Hematopoietic multipotent progenitor cell treated with erythropoietin and hydrocortisone succinate and interleukin-3 and kit ligand, for 15 days (in vitro differentiated cells): ENCODE measurements around the gene CHRNA1.

ENCODE experiments used
- DNase-seq: peaks from one replicate; pipeline ENCODE4 v3.0.0-alpha.2; 2015; ENCODE audit warnings: low spot score

CHRNA1 gene

GRCh38 chr2:174760845-174761473, 3.3 kb downstream of the CHRNA1 start:
- DNase-seq, result no peak

DNA sequence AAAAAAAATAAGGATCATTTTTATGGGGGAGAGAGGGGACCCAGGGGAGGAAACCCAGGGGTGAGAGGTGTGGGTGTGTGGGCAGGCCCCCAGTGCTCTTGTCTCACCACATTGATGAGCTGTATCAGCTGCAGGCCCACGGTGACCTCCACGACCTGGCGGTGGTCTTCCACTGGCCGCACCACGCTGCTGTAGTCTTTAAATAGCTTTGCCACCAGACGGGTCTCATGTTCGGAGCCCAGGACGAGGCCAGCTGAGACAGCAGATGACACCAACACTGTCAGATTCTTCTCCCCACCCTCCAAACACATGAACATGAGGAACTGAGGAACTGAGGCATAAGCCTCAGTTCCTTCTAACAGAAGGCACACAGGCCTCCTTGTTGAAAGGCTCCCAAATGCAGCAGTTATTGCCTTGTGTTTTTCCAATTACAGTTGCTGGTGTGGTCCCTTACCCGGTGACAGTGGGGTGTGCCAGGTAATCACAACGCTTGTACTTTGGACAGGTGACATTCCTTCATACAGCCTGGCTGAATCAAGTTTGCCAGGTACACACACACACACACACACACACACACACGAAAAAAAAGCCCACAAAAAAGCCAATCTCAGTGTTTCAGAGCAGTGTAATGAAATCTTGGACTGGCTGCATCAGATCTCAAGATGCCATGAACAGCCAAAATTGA, 4.7 kb downstream of the CHRNA1 start:
- no peak for DNase-seq

GRCh38 chr2:174756743-174757142, 7.5 kb downstream of the CHRNA1 start:
- DNase-seq, result no peak

DNA sequence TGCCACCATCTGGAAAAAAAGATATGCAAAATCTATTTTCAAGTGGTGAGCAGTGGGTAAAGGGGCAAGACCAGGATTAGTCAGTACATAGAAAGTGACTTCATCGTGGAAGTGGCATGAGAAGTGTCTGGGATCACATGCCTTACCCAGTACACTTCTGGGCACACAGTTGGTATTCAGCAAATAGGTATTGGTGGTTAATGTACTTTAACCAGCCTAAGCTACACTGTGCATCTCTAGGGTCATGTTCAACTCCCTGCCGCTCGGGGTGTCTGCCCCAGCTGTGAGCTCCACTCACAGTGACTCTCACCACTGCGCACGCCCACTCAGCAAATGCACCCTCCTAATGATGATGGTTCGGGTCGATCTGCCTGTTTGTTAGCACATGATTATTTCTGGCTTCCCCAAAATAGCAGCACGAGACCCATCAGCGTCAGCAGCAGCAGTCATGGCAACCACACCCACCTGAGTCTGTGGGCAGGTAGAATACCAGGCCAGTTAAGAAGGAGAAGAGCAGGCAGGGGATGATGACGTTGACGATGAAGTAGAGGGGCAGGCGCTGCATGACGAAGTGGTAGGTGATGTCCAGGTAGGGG, 11.1 kb downstream of the CHRNA1 start:
- no peak for DNase-seq

DNA sequence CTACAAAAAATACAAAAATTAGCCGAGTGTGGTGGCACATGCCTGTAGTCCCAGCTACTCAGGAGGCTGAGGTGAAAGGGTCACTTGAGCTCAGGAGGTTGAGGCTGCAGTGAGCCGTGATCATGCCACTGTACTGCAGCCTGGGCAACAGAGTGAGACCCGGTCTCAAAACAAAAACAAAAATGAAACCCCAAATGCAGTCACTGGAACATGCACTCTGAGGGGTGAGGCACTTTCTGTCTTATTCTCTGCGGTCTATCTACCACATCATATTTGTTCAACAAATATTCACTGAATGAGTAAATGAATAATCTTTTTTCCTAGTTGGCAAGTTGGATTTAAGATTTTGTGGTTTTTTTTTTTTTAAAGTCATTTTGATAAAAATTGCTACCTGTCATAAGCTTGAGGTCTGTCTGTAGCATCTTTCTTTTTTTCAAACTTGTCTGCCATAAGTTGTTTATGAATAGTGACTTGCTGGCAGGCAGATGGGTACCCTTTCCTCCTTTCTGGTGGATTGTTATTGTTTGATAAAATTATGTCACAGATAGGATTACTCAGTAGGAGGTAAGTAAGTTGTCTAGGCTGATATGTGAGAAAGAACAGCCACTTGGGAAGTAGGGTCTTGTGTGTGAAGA, 11.8 kb downstream of the CHRNA1 start:
- DNase-seq, result no peak

- no peak for DNase-seq
These were observed 13.3 kb downstream of the CHRNA1 start for GRCh38 chr2:174750923-174751441.

GRCh38 chr2:174749793-174750192, 14.5 kb downstream of the CHRNA1 start:
- no peak for DNase-seq

- peak; percentile 31 for DNase-seq
These were observed 15.3 kb downstream of the CHRNA1 start for GRCh38 chr2:174748948-174749347.

DNA sequence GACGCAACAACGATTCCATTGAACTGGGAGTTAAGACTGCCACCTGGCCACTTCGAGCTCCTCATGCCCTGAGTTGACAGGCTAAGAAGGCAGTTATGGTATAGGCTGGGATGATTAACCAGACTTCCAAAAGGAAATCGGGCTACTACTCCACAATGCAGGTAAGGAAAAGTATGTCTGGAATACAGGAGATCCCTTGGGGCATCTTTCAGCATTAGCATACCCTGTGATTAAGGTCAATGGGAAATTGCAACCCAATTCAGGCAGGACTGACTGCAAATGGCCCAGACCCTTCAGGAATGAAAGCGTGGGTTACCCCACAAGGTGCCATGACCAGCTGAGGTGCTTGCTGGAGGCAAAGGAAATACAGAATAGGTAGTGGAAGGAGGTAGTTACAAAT, 19.1 kb downstream of the CHRNA1 start:
- DNase-seq, result no peak

DNA sequence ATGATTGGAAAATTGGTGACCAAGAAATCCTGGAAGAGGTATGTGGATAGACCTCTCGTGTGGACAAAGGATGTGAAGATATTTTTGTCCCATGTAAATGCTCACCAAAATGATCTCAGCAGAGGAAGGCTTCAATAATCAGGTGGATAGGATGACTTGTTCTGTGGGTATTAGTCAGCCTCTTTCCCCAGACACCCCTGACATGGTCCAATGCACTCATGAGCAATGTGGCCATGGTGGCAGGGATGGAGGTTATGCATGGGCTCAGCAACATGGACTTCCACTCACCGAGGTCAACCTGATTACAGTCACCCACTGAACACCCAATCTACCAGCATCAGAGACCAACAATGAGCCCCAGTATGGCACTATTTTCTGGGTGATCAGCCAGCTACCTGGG, 20.2 kb downstream of the CHRNA1 start:
- no peak for DNase-seq

DNA sequence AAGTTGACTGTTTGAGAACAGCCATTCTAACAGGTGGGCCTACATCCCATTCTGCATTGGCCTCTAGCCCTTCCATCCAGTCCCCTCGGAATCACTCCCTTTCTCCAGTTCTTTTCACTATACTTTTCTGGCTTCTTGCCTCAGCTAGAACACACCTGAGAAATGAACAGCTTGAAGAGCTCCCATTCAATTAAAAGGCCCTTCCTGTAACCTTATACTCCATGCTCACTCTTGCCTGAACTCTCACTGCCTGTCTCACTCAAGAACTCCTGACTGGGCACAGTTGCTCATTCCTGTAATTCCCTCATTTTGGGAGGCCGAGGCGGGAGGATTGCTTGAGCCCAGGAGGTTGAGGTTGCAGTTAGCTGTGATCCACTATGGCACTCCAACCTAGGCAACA, 23.6 kb downstream of the CHRNA1 start:
- no peak for DNase-seq

DNA sequence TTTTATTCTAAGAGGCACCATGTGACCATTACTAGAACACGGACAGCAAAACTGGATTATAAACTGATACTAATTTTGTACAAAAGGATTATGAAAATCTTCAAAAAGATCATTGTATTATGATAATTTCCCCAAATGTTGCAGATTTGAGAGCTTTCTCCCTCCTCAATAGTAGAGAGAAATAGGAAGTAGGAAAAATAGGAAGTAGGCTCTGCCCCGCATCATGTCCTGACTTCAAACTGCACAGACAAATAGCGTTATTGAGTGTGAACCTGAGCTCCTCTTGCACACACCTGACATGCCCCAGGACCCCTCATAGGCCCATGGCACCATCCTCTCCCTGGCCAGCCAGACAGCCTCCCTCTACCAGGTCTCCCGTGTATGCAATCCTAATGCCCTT, 25.4 kb downstream of the CHRNA1 start:
- no peak for DNase-seq

DNA sequence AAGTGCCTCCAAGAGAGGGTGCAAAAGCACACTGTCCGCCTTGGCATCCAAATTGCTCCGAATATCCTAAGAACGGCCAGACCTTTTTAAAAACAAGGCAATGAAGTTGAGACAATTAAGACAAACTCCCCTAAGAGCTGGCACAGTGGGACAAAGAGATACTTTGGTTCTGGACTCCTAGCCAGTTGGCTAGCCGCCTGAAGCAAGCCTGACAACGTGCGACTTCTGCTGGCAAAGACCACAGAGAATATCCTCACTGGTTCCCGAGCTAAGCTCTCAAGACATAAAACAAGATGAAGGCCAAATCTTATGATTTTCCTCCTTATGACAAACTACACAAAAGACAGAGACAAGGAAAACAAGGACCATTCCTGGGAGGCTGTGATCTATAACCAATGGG, 32.7 kb downstream of the CHRNA1 start:
- DNase-seq, result no peak

- no peak for DNase-seq
These were observed 33.6 kb downstream of the CHRNA1 start for GRCh38 chr2:174730698-174731018.

DNA sequence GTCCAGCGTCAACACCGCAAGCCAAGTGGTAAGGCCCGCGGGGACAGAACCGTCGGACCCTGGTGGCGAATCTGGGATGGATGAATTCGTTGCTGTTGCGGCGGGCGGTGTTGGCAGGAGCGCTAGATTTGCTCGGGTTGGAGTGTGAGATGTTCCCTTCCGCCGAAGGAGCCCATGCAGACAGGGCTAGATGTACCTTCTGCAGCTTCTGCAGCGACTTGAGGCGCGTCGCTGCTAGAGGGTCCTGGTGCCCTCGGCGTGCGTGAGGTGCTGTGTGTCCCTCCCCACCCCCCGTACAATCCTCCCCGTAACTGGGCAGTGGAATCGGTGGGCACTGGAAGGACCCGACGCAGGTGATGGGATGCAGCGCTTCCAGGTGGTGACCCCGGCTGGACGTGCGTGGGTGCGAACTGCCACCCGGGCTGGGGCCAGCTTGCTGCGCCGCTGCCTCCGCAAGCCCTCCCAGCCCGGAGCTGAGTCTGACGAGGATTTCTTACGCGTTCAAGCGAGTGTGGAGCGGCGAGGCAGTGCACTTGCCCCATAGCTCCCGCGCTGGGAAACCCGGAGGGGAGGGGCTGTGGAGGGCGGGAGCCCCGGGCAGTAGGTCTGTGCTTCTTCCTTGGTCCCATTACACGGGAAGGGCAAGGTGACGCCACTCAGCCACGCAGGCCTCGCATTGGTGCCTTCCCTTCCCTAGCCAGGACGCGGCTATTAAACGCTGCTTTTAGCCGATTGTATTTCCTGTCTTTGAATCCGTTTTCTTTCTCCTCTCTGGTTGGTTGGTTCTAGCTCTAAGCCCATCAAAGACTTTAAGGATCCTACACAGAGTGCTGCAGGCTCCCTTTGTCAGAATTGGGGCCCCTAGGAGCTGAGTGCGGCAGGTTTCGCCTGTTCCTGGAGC, 34.2 kb downstream of the CHRNA1 start:
- DNase-seq, result no peak

DNA sequence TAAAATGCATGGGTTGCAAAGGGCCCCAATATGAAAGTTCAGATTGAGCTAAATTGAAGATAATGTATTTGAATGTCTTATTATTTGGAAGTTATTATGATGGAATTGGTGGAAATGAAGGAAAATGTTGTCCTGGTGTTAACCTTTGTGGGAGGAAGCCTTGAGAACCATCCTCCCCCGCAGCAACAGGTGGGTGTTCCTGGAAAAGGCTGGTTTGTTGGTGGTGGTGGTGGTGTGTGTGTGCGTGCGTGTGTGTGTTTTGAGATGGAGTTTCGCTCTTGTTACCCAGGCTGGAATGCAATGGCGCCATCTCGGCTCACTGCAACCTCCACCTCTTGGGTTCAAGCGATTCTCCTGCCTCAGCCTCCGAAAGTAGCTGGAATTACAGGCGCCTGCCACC, 36.2 kb downstream of the CHRNA1 start:
- DNase-seq, result no peak

DNA sequence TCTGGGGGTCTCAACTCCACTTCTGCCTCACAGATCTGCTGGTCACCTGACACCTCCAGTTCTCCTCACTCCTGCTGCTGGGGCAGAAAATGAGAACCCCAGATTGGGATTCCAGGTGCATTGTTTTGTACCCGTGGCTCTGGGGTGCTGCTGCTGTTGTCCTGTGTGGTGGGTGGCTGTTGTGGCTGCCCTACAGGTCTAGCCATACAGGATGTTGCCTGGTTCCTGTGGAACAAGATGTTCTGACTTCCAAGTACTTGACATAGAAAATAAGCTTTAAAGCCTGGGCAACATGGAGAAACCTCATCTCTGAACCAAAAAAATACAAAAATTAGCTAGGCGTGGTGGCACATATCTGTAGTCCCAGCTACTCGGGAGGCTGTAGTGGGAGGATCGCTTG, 38.1 kb downstream of the CHRNA1 start:
- DNase-seq, result no peak

DNA sequence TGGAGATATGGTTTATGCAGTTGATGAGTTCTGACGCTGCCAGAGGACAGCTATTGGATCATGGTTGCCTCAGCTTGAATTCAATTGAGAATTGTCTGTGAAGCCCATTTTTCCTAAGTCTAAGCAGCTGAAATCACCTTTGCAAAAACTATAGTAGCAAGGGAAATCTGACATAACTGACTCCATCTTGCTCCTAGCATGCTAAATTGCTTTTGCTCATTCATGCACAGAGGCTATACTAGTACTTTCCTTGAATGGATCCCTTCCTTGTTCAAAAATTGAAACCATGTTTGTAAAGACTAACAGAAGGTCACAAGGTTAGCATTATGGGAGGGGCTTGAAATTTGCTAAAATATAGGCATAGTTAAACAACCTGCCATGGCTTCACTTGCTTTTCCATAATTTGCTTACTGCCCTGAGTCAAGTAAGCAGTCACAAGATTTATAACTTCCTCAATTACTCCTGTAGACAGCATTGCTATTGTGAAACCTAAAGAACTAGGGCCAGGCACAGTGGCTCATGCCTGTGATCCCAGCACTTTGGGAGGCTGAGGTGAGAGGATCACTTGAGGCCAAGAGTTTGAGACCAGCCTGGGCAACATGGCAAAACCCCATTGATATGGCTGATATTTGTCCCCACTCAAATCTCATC, 41.2 kb downstream of the CHRNA1 start:
- no peak for DNase-seq

- no peak for DNase-seq
These were observed 45.3 kb downstream of the CHRNA1 start for GRCh38 chr2:174719016-174719415.

- no peak for DNase-seq
These were observed 45.7 kb downstream of the CHRNA1 start for GRCh38 chr2:174718591-174718990.

DNA sequence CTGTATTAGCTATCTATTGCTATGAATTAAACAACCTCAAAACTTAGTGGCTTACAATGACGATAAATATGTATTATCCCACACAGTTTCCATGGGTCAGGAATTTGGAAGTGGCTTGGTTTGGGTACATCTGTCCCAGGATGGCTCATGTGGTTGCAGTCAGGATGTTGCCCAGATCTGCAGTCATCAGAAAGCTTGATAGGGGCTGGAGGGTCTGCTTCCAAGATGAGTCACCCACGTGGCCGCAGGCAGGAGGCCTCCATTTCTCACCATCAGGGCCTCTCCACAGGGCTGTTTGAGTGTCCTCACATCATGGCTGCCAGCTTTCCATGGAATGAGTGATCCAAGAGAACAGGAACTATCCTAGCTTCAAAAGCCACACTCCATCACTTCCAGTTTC, 46.4 kb downstream of the CHRNA1 start:
- DNase-seq, result no peak

DNA sequence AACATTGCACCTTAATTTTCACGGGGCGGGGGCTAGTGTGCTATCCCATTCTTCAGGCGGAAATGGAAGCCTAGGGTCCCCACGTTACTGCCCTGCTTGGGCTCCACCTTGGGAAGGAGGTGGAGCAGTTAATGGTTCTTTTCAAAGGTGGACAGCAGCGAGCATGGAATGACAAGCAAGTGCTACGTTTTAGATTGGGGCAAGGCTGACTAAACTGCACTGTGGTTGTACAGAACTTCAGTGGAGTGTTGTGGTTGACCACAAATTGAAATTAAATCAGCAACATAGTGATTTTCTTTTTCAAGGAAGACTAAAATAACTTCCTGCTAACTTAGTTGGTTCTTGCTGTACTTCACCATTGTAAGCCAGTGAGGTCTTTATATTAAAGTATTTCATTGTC, 47.0 kb downstream of the CHRNA1 start:
- no peak for DNase-seq
